CD14-positive monocyte (primary cell): Measurements from ENCODE around the gene CASR. TPM values are rescaled to one million over a fixed set of nuclear protein-coding genes. Genes with fewer than 3 reads are reported as not detected.

ENCODE experiments used
- DNase-seq, 3 donors: peaks; one replicate each; pipeline ENCODE4 v3.0.0-alpha.2; 2011 to 2022
- H2AFZ ChIP-seq: 2 replicates; pipeline ENCODE4 v1.6.0; 2012; ENCODE audit warnings: mild to moderate bottlenecking, low read depth, low read length, inconsistent platforms; ENCODE audit not compliant: insufficient read depth, poor library complexity, severe bottlenecking
- H3K27ac ChIP-seq, 2 donors: 1 replicate in 1 of 2; 2 replicates in 1 of 2; pipeline ENCODE4 v1.5.1; 2012 to 2013; ENCODE audit warnings: low read length in 2 of 2, control low read depth in 1 of 2, inconsistent platforms in 1 of 2, low read depth in 1 of 2, mild to moderate bottlenecking in 1 of 2
- H3K27me3 ChIP-seq, 2 donors: one replicate each; pipeline versions ENCODE4 v1.6.0 to v1.6.1; 2011 to 2013; ENCODE audit warnings: low read length in 2 of 2; ENCODE audit not compliant: control insufficient read depth in 2 of 2, insufficient read depth in 2 of 2
- H3K36me3 ChIP-seq, 2 donors: replicated peaks in 1 of 2; 1 replicate in 1 of 2; 2 replicates in 1 of 2; pipeline versions ENCODE4 v1.5.1 to v1.6.1; 2012 to 2013; ENCODE audit warnings: low read length in 2 of 2, control low read depth in 1 of 2, inconsistent platforms in 1 of 2, mild to moderate bottlenecking in 1 of 2; ENCODE audit not compliant: insufficient read depth in 2 of 2, control insufficient read depth in 1 of 2
- H3K4me1 ChIP-seq, 2 donors: 1 replicate in 1 of 2; 2 replicates in 1 of 2; pipeline versions ENCODE4 v1.5.1 to v1.6.1; 2012 to 2013; ENCODE audit warnings: low read length in 2 of 2, control low read depth in 1 of 2, inconsistent platforms in 1 of 2, mild to moderate bottlenecking in 1 of 2, moderate library complexity in 1 of 2; ENCODE audit not compliant: insufficient read depth in 2 of 2, control insufficient read depth in 1 of 2
- H3K4me2 ChIP-seq: replicated peaks from 2 replicates; pipeline ENCODE3; 2012; ENCODE audit warnings: low read length, moderate library complexity, mild to moderate bottlenecking; ENCODE audit not compliant: poor library complexity, severe bottlenecking; ENCODE audit errors: extremely low read depth
- H3K4me3 ChIP-seq, 3 experiments: fragments of 200-600 bp in 1 of 3; sonication (generic) in 1 of 3; replicated peaks in 1 of 3; 1 replicate in 2 of 3; 2 replicates in 1 of 3; pipeline ENCODE4 v1.5.1; 2011 to 2013; ENCODE audit warnings: low read length in 3 of 3, mild to moderate bottlenecking in 3 of 3, control low read depth in 2 of 3, low read depth in 2 of 3, inconsistent platforms in 1 of 3, moderate library complexity in 1 of 3
- H3K79me2 ChIP-seq: 2 replicates; pipeline ENCODE4 v1.6.0; 2012; ENCODE audit warnings: mild to moderate bottlenecking, control low read depth, inconsistent platforms, low read length, moderate library complexity; ENCODE audit not compliant: insufficient read depth
- H3K9ac ChIP-seq: 2 replicates; pipeline ENCODE4 v1.6.0; 2017; ENCODE audit warnings: low read length, mild to moderate bottlenecking; ENCODE audit not compliant: insufficient read depth, poor library complexity, severe bottlenecking
- H3K9me3 ChIP-seq, 2 donors: replicated peaks in 1 of 2; 1 replicate in 1 of 2; 2 replicates in 1 of 2; pipeline versions ENCODE4 v1.5.1 to v1.6.1; 2012 to 2013; ENCODE audit warnings: low read length in 2 of 2, control low read depth in 1 of 2; ENCODE audit not compliant: control insufficient read depth in 1 of 2, insufficient read depth in 1 of 2
- H4K20me1 ChIP-seq: 2 replicates; pipeline ENCODE4 v1.6.0; 2012; ENCODE audit warnings: mild to moderate bottlenecking, low read length, control low read depth, moderate library complexity; ENCODE audit not compliant: insufficient read depth
- H3K27ac Mint-ChIP-seq, 7 donors: one replicate each; pipeline ENCODE4 v1.8.0; 2020; ENCODE audit warnings: mild to moderate bottlenecking in 7 of 7, mixed read lengths in 7 of 7, moderate library complexity in 6 of 7, inconsistent platforms in 2 of 7
- H3K27me3 Mint-ChIP-seq, 3 donors: one replicate each; pipeline ENCODE4 v1.8.0; 2021 to 2022; ENCODE audit warnings: low read depth in 3 of 3, mild to moderate bottlenecking in 3 of 3, mixed read lengths in 3 of 3, moderate library complexity in 3 of 3, inconsistent platforms in 1 of 3
- H3K36me3 Mint-ChIP-seq, 2 donors: one replicate each; pipeline ENCODE4 v1.8.0; 2020; ENCODE audit warnings: mixed read lengths in 2 of 2, inconsistent platforms in 1 of 2, mild to moderate bottlenecking in 1 of 2
- H3K4me1 Mint-ChIP-seq: one replicate; pipeline ENCODE4 v1.8.0; 2020; ENCODE audit warnings: mild to moderate bottlenecking, mixed read lengths
- H3K4me3 Mint-ChIP-seq, 2 donors: one replicate each; pipeline ENCODE4 v1.8.0; 2020; ENCODE audit warnings: mild to moderate bottlenecking in 2 of 2, mixed read lengths in 2 of 2, moderate library complexity in 1 of 2
- H3K9me3 Mint-ChIP-seq, 7 donors: one replicate each; pipeline ENCODE4 v1.8.0; 2020 to 2022; ENCODE audit warnings: mixed read lengths in 7 of 7, mild to moderate bottlenecking in 6 of 7, moderate library complexity in 6 of 7, inconsistent platforms in 2 of 7
- WGBS: methylation state at CpG from one replicate; pipeline ENCODE4 v1.1.5; 2013; ENCODE audit warnings: missing lambda C conversion rate; ENCODE audit not compliant: insufficient coverage; 5-methylcytosine and 5-hydroxymethylcytosine counted together
- intact Hi-C, 2 donors: fragments of 100-400 bp; cut with micrococcal nuclease; formaldehyde crosslinking; loops; one replicate each; pipeline versions ENCODE4 v1.15.0 to v1.15.1; 2023
- polyA plus RNA-seq, 3 donors: library from polyadenylated mRNA; depleted of rRNA in 1 of 3; unstranded in 2 of 3; stranded (reverse) in 1 of 3; fragments of 300-500 nt in 2 of 3; fragments of >200 nt in 1 of 3; fragmentation: Illumina TruSeq in 2 of 3; gene quantifications; 1 replicate in 2 of 3; 2 replicates in 1 of 3; pipeline ENCODE4 v1.2.3, GENCODE V29; 2012 to 2021
- TF ChIP-seq, protein P1 (sequence below): fragments of 200-600 bp; IDR thresholded peaks from one replicate; pipeline ENCODE4 v1.8.0; 2022; ENCODE audit warnings: antibody characterized with exemption, mild to moderate bottlenecking

The CASR gene
- polyA plus RNA-seq, 3 donors, result 0.01 TPM; not detected in 2

DNA sequence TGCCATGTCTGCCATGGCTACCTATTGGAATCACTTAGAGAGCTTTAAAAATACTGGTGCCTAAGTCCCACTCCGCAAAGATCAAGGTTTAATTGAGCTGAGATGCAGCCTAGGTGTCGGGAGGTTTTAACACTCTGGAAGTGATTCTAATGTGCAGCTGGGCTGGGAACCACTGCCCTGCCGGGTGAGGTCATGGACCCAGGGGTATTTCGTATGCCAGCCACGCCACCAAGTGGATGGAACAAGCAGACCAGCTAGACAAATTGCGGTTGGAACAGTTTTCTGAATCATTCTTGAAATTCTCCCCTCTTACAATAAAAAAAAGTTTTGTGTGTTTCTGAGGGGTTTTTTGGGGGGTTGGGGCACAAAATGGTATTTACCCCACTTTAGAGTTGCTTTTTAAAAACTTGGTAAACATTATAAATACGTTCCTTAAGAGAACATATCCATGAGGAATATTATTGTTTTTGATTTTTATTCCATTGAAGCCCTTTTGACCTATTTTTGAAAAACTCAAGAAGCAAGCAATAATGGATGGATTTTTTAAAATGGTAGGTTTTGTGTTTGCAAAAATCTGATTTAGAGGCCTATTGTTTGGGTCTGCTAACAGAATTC is 75.4 kb downstream of the CASR start:
- Histone ChIP-seq H3K36me3 (no peaks in the 10 kb centered on the region), H3K27ac (no peak overlapping the region), H4K20me1 (no peaks in the 10 kb centered on the region), H3K9ac (no peak overlapping the region), H2AFZ (peak overlapping the region; percentile 24), H3K4me2 (no peak overlapping the region), H3K27me3 (no peaks in the 10 kb centered on the region), H3K79me2 (no peaks in the 10 kb centered on the region), H3K4me3 (no peak overlapping the region), H3K9me3 (no peaks in the 10 kb centered on the region), H3K4me1 (peaks cover 59 to 74% of the 10 kb centered on the region in 2 donors)
- peaks cover 0 to 5% (median 2%) of the 10 kb centered on the region in 3 donors for H3K27me3 Mint-ChIP-seq
- intact Hi-C loops, result loop anchor here in 1 of 2 donors (5.0 to 10.0 kb wide), 3 partner anchors 154 to 514 kb away; partner anchors contain the start of gene GOLGB1
- TF ChIP-seq, protein P1, sequence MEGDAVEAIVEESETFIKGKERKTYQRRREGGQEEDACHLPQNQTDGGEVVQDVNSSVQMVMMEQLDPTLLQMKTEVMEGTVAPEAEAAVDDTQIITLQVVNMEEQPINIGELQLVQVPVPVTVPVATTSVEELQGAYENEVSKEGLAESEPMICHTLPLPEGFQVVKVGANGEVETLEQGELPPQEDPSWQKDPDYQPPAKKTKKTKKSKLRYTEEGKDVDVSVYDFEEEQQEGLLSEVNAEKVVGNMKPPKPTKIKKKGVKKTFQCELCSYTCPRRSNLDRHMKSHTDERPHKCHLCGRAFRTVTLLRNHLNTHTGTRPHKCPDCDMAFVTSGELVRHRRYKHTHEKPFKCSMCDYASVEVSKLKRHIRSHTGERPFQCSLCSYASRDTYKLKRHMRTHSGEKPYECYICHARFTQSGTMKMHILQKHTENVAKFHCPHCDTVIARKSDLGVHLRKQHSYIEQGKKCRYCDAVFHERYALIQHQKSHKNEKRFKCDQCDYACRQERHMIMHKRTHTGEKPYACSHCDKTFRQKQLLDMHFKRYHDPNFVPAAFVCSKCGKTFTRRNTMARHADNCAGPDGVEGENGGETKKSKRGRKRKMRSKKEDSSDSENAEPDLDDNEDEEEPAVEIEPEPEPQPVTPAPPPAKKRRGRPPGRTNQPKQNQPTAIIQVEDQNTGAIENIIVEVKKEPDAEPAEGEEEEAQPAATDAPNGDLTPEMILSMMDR, result peak; percentile 81
- H3K27ac Mint-ChIP-seq, result peak overlapping the region in 1 of 7 donors; percentile 40
- peak overlapping the region in 1 of 2 donors; percentile 30 for H3K4me3 Mint-ChIP-seq
- no peaks in the 10 kb centered on the region for H3K36me3 Mint-ChIP-seq
- H3K9me3 Mint-ChIP-seq, result no peaks in the 10 kb centered on the region
- peaks cover 49% of the 10 kb centered on the region for H3K4me1 Mint-ChIP-seq
- DNase-seq, result peak; percentile 70 to 87 (median 79)
- 5% methylated on average over 3 of the region's 7 CpGs for WGBS

DNA sequence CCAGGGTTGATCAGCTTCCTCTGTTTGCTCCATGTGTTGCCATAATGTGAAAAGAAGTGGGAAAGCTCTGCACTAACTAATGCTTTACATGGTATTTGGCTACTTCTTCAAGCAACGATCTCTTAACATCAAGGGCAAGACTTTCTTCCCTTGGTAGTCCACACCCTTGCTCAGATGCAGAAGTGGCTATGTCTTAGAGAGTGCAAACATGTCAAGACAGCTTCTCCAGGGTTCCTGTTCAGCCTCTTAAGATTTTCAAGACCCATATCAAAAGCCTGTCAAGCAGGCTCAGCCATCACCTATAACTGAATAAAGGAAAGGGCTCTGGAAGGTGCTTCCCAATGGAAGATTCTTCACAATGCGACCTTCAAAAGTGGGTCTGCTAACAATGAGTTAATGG is 76.7 kb downstream of the CASR start:
- H3K27me3 ChIP-seq, result no peaks in the 10 kb centered on the region
- H3K9me3 Mint-ChIP-seq, result no peaks in the 10 kb centered on the region
- no peaks in the 10 kb centered on the region for H3K36me3 ChIP-seq
- WGBS, result no CpG with 5 or more reads among the region's 2 CpGs
- H3K4me2 ChIP-seq, result no peak overlapping the region
- peak overlapping the region in 1 of 2 donors; percentile 37 for H3K4me3 Mint-ChIP-seq
- H3K4me1 ChIP-seq, result peaks cover 56 to 74% of the 10 kb centered on the region in 2 donors
- H4K20me1 ChIP-seq, result no peaks in the 10 kb centered on the region
- no peak for DNase-seq
- no peak overlapping the region for H3K4me3 ChIP-seq
- no peaks in the 10 kb centered on the region for H3K9me3 ChIP-seq
- TF ChIP-seq, protein P1, result no peak
- peaks cover 54% of the 10 kb centered on the region for H3K4me1 Mint-ChIP-seq
- peaks cover 0 to 5% (median 2%) of the 10 kb centered on the region in 3 donors for H3K27me3 Mint-ChIP-seq
- no peak overlapping the region for H3K9ac ChIP-seq
- H3K36me3 Mint-ChIP-seq, result no peaks in the 10 kb centered on the region
- no peak overlapping the region for H3K27ac ChIP-seq
- peak overlapping the region in 2 of 7 donors; percentile 68 for H3K27ac Mint-ChIP-seq
- intact Hi-C loops, result no loop called here
- H3K79me2 ChIP-seq, result no peaks in the 10 kb centered on the region
- H2AFZ ChIP-seq, result peak overlapping the region; percentile 44
